GM12864 (cell line): ENCODE data around the gene C1orf210.

Source experiments
- DNase-seq: peaks from one replicate; pipeline ENCODE4 v3.0.0-alpha.2; 2011; ENCODE audit warnings: low read depth
- H3K4me3 ChIP-seq: 2 replicates; pipeline ENCODE4 v1.5.1; 2011; ENCODE audit warnings: mild to moderate bottlenecking, low read depth, low read length, control low read depth
- TF ChIP-seq, protein P1 (sequence below): IDR thresholded peaks from 2 replicates; pipeline ENCODE4 v1.5.1; 2011; ENCODE audit warnings: low read depth, mild to moderate bottlenecking, moderate library complexity, low read length, control low read depth, inconsistent platforms; ENCODE audit errors: missing control alignments

C1orf210 gene

GRCh38 chr1:43293896-43294760, 8.7 kb upstream of the C1orf210 start:
- H3K4me3 ChIP-seq, result no peak overlapping the region
- TF ChIP-seq, protein P1, sequence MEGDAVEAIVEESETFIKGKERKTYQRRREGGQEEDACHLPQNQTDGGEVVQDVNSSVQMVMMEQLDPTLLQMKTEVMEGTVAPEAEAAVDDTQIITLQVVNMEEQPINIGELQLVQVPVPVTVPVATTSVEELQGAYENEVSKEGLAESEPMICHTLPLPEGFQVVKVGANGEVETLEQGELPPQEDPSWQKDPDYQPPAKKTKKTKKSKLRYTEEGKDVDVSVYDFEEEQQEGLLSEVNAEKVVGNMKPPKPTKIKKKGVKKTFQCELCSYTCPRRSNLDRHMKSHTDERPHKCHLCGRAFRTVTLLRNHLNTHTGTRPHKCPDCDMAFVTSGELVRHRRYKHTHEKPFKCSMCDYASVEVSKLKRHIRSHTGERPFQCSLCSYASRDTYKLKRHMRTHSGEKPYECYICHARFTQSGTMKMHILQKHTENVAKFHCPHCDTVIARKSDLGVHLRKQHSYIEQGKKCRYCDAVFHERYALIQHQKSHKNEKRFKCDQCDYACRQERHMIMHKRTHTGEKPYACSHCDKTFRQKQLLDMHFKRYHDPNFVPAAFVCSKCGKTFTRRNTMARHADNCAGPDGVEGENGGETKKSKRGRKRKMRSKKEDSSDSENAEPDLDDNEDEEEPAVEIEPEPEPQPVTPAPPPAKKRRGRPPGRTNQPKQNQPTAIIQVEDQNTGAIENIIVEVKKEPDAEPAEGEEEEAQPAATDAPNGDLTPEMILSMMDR, result no peak
- no peak for DNase-seq

- TF ChIP-seq, protein P1, result no peak
- H3K4me3 ChIP-seq, result no peak overlapping the region
- DNase-seq, result no peak
Observed at GRCh38 chr1:43293176-43293575, 7.8 kb upstream of the C1orf210 start.

- TF ChIP-seq, protein P1, result no peak
Observed at GRCh38 chr1:43292679-43293078, 7.3 kb upstream of the C1orf210 start.

GRCh38 chr1:43292216-43292615, 6.8 kb upstream of the C1orf210 start:
- no peak for DNase-seq
- H3K4me3 ChIP-seq, result no peak overlapping the region
- TF ChIP-seq, protein P1, result no peak

More at GRCh38 chr1:43292679-43293078, 7.3 kb upstream of the C1orf210 start:
- DNase-seq, result no peak
- H3K4me3 ChIP-seq, result no peak overlapping the region

DNA sequence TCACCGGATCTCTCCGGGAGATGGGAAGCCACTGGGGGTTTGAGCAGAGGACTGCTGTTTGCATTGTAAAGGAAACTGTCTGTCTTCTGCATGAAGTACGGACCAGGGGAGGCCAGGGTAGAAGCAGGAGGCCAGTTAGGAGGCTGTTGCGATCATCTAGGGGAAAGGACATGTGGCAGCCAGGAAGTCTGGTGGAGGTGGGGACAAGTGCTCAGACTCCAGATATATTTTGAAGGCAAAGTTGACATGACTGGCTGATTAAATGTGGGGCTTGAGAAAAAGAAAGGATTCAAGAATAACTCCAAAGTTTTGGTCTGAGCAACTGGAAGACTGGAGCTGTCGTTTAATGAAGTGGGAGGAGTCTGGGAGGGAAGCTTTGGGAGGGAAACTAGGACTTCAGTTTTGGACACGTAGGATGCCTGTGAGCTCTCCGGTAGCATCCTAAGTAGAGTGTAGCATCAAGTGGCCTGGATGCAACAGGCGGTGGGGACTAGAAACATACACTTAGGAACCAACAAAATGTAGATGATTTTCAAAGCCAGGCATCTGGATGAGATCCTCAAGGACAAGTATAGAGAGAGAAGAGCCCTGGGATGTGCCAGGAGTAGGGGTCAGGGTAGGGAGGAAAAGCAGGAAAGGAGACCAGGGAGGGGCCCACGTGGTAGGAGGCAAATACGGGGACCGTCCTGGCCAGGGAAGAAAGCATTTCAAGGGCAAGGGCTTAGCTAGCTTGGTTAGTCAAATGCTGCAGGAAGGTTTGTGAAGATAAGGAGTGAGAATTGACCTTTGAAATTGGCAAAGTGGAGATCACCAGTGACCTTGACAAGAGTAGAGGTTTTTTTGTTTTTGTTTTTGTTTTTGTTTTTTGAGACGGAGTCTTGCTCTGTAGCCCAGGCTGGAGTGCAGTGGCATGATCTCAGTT, 3.7 kb upstream of the C1orf210 start:
- no peak overlapping the region for H3K4me3 ChIP-seq
- TF ChIP-seq, protein P1, result no peak
- DNase-seq, result no peak

DNA sequence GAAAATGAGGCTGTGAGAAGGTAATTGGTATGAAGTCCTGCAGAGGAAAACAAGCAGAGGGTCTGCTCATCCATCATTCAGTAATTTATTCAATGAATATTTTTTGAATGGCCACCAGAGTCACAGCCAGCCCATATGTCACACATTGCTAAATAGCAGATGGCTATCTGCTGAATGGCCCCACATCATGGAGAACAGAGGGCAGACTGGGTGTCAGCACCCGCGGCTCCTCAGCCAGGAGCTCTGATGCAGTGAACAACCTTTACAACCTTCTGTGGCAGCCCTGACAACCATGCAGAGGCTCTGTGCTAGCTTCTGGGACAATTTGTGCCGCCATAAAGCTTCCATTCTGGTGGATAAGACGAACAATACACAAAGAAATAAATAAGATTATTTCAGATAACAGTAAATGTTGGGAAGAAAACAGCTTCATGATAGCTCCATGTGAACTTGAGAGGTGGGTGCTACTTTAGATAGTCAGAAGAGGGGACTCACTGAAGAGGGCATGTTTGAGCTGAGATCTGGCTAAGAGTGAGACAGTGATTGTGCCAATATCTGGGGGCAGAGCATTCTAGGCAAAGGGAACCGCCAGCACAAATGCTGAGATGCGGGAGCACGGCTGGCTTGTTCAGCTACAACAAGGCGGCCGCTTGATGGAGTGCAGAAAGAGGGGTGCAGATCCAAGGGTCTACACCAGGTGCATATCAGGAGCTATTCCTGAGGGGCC, 2.8 kb upstream of the C1orf210 start:
- no peak for DNase-seq
- TF ChIP-seq, protein P1, result no peak
- H3K4me3 ChIP-seq, result no peak overlapping the region
